Measurements from ENCODE around the gene GBA3. TPM values are rescaled to one million over a fixed set of nuclear protein-coding genes. Genes with fewer than 3 reads are reported as not detected.

The GBA3 gene
- total and polyA plus RNA-seq, 2 of the 8 experiments (the other 6 are each of a cell fraction or from before 2014, with no cell fraction given), result not detected

GRCh38 chr4:22754116-22754515 lies 61.4 kb downstream of the GBA3 start (continued):
- TF ChIP-seq CTCF (IDR thresholded peaks at IDR 0.05; ENCODE audit: control extremely low read depth in 1 of 3, insufficient read depth in 1 of 3, low read depth in 1 of 3, low read length in 3 of 3), result no peak
- no peak for TF ChIP-seq CHD2 (IDR thresholded peaks at IDR 0.05; ENCODE audit: low read length)
